COLO668 (cell line): ENCODE data around the gene CHTF18.
A peak's percentile ranks its signal among the peaks of the same experiment; 100 is the strongest.
"Not testable (repeated sequence)": the region's sequence is repeated elsewhere in the genome, so short reads cannot be mapped to it uniquely, and the experiment has no call there.

Source experiments
- DNase-seq: peaks from one replicate; lab custom pipeline; 2025; ENCODE audit not compliant: unreplicated experiment; lab: John Stamatoyannopoulos, UW

The CHTF18 gene

DNA sequence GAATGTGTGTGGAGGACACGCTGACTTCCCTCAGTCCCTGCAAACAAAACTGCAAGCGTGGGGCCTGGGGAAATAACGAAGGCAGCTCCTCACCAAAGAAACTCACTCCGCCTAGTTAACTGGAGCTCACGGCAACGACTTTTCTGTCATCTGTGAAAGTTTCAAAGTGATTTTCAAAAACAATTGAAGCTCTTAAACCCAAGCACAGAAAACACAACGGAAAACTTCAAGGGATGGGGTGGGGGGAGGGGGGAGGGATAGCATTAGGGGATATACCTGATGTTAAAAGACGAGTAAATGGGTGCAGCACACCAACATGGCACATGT lies 15.3 kb downstream of the CHTF18 start:
- DNase-seq: no peak

DNA sequence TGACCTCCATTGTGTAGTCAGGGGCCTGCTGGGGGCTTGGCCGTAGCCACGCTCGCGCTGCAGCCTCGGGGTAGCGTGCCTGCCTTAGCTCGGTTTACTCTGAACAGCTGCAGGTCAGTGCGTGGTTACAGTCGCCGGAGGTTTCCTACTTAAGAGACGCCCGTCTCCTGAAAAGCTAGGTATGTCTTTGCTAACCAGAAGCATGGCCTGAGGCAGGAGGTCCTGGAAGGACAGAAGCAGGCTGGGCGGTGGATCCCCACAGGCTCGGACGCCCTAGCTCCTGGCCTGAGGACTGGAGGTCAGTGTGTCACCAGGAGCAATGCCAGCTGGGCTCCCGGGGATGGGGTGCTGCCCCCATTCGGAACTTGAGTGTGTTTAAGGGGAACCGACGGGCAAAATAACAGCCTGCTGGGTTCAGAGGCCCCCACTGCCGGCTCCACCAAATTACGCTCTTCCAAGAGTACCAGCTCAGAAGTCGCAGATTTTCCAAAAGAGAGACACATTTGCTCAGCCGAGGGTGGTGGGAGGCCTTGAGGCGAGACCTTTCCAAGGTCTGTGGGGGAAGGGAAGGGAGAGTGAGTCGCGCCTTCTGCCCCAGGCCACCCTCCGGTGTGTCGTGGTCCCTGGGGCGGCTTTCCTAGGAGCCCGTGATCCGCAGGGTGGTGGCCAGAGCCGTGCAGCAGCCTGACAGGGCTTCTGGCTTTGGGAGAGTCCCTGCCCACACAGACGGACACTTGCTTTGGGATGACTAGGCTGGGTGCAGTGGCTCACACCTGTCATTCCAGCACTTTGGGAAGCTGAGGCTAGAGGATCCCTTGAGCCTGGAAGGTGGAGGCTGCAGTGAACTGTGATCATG lies 16.0 kb downstream of the CHTF18 start:
- DNase-seq: no peak

DNA sequence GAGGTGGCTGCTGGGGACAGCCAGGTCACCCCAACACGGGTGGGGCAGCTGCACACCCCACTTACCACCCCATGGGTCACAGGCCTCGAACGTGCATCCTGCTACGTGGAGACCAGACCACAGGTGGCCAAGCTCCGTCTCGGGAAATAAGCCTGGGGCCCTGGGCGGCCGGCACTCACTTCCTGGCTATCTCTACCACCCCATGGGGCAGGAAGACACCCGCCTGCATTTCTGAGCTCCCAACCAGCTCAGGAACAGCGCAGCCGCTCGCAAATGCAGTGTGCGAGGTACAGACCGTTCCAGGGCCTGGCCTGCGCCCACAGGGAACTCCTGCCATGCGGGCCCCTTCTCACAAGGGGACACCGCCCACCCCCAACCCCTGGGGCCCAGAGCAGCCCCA lies 17.1 kb downstream of the CHTF18 start:
- DNase-seq: no peak

DNA sequence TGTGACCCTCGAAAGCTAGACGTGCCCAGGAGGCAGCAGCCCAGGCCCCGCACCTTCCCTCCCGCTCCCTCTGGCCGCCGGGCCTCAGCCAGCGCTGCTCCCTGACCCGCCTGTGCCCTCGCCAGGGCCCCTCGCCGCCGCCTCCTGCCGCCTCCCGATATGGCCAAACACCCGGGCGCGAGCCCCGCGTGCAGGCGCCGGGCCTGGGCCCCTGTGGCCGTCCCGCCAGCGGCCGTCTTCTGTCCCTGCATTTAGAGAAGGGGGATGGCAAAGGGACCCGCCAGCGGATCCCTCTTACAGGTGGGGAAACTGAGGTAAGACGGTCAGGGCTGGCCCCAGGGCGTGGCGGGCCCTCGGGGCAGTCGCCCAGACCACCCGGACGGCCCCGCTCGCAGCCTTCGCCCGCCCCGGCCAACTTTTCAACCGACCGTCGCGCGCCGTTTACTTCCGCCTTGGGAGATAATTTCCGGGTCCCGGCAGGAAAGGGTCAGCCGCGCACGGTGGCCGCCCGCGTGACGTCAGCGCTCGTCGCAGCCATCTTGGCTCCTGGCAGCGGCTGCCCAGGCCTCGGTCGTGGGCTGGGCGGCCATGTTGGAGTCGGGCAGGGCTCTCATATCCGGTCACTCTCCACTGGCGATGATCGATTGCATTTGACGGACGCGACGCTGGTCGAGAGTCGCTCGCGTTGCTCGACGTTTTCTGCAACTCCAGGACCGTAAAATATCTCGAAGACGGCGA lies 19.1 kb downstream of the CHTF18 start:
- DNase-seq: peak; percentile 97

DNA sequence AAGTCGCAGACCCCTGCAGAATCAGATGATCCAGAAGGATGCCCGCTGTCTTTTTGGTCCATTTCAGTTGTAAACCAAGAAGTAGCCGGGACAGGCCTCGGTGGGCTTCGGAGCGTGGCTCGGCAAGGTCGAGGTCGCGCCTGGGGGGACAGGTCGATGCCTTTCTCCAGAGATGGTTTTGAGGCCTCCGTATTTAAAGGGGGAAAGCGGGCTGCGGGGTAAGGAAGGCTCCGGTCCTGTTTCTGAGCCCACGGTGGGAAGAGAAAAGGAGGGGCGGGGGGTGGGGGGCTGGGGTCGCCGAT lies 19.6 kb downstream of the CHTF18 start:
- no peak for DNase-seq

DNA sequence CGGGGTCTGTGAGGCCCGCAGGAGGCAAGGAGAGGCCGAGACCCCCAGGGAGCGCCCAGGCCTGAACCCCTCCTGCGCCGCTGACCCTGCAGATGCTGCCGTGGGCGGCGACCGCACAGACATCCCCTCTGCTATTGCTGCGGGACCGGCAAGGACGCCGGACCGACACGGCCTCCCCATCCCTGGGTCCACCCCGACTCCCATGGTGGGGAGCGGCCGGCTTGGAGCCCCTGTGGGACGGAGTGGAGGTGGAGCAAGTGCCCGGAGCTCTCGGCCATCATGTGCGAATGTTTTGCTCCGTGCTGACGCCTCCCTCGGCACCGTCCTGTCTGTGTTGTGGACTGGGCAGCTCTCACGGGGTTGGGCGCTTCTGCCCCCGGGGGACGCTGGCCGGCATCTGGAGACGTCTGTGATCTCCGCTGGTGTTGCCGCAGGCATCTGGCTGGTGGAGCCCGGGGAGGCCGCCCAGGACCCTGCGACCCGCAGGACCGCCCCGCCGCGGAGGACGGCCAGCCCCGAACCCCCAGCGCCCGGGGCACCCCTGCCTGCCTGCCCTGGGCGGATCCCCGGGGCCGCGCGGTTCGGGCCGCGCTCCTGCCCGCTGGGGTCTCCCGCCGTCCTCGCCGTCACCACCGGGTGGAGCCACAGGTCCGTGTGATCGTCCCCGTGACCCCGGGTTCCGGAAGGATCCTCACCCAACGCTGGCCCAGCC lies 24.9 kb downstream of the CHTF18 start:
- peak; percentile 49 for DNase-seq

DNA sequence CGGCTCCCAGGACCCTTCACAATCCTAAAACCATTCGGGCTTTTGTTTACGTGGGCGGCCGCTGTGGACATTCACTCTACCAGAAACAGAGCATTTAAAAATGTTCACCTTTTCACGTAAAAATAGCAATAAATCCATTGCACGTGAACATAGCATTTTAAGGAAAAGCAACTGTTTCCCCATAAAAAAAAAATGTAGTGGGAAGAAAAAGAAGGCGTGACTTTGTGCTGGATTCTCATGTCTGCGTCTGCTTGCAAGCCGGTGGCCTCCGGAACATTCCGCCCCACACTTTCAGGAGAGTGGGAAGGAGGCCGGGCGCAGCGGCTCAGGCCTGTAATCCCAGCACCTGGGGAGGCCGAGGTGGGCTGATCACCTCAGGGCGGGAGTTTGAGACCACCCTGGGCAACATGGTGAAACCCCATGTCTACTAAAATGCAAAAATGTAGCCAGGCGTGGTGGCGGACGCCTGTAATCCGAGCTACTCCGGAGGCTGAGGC lies 25.5 kb downstream of the CHTF18 start:
- DNase-seq: no peak

DNA sequence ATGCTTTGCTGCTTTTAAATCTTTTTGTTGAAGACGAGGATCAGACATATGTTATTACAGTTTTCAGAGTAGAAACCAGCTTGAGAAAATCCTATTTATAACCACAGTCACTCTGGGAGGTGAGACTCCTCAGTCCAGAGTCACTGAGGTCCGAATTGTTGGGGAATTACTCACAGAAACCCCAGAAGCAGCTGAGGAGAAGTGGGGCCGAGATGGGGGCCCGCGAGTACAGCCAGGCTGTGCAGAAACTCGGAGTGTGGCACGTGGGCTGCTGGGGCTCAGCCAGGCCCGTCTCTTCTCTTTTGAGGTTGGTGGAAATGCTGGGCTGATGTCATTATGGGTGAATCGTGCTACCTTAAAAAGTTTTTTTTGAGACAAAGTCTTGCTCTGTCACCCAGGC lies 26.6 kb downstream of the CHTF18 start:
- no peak for DNase-seq

DNA sequence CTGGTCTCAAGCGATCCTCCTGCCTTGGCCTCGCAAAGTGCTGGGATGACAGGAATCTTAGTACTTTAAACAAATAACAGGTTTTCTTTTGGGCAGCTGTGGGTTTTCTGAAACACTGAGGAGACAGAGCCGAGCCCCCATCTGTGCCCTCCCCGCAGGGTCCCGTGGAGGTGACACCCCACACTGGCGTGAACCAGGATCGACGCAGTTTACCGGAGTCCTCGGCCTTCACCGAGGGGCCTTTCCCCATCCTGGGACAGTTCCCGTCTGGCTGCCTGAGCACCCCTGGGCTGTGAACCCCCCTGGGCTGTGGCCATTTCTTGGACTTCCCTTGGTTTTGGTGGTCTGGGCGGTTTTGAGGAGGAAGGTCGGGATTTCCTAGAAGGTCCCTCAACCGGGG lies 27.4 kb downstream of the CHTF18 start:
- no peak for DNase-seq

DNA sequence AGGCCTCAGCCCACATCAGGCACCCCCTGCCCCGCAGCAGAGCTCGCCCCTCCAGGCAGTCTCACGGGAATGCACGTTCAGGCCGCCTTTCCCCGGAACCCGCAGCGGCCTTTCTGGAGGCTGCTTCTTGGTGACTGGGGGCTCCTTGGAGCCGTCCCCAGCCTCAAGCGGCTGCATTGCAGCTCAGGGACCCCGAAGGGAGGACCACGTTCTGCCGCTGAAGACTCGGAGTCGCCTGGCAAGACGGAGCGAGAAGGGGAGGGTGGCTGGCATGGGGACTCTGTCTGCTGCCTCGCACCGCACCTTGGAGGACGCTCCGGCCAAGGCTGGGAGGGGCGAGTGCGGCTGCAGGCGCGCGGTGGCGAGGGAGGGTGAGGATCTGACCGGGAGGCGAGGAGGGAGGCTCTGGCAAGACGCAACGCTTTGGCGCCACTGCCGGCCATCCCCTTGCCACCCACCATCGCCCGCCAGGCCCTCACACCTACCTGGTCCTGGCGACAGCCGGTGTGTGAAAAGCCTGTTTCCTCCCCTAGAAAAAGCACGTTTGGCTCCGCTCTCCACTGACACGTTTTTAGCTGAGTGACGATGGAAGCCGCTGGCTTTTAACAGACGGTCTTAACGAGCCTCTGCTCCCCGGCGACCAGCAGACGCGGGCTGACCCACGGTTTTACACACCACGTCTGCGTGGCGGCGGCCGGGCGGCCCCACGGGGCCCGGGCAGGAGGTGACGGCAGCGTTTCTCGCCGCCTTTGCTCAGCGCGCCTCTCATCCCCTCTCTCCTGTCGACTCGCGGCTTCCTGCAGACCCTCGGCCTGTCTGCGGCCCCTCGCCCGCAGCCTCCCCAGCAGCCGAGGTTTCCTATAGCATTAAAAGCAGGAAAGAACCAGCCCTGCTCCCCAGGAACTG lies 28.8 kb downstream of the CHTF18 start:
- no peak for DNase-seq

DNA sequence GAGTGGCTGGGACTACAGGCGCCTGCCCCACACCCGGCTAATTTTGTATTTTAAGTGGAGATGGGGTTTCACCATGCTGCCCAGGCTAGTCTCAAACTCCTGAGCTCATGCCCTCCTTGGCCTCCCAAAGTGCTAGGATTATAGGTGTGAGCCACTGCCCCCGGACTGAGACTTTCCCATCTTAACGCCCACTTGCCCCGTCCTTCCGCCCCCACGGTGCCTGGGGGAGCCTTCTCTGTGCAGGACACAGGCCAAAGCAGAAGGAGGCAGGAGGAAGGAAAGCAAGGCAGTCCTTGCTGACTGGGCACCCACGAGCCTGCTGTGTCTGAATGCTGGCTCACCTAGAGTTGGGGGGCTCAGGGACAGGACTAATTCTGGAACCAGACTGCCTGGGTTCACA lies 29.7 kb downstream of the CHTF18 start:
- DNase-seq: no peak

DNA sequence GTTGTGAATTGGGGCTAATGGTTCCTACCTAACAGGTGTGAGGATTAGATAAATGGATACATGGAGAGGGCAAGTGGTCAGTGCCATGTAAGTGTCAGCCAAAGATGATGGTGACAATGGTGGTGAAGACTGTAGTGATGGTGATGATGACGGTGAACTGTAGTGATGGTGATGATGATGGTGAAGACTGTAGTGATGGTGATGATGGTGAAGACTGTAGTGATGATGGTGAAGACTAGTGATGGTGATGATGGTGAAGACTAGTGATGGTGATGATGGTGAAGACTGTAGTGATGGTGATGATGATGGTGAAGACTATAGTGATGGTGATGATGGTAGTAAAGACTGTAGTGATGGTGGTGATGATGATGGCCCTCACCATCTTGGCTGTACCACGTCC lies 30.2 kb downstream of the CHTF18 start:
- DNase-seq: no peak

DNA sequence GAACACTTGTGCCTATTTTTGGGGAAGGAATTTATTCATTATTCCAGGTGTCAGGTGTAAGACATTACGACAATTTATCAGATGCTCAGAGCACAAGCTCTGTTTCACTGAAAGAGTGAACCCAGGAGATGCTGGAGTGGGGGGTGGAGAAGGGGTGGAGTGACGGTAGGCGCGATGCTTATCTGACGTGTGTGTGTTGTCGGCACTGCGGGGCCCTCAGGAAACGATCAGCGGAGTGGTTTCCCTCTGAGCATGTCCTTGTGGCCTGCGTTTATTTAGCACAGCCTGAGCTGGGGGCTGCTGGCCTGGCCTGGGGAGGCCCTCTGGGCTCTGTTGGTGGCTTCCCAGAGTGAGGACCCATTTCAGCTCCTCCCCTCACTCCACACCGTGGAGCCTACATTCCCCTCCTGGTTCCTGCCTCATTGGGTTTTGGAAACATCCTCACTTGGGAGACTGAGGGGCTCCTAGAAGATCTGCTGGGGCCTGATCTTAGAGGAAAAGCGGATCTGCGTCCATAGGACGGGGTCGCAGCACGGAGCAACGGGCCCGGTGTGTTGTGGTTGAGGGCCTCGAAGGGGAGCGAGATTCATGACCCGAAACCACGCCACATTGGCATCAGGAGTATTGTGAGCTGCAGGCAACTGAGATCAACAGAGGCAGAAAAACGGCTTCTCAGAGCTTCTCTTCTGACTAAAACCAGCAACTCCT lies 31.1 kb downstream of the CHTF18 start:
- DNase-seq: no peak

DNA sequence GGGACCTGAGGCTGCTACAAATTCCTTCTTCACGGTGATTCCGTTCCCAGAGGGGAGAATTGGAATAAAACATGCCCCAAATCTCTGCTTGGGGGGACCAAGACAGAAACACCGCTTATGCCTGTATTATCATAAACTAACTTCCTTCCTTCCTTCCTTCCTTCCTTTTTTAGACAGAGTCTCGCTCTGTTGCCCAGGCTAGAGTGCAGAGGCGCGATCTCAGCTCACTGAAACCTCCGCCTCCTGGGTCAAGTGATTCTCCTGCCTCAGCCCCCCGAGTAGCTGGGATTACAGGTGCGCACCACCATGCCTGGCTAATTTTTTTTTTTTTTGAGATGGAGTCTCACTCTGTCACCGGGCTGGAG lies 31.6 kb downstream of the CHTF18 start:
- DNase-seq: not testable (repeated sequence)

DNA sequence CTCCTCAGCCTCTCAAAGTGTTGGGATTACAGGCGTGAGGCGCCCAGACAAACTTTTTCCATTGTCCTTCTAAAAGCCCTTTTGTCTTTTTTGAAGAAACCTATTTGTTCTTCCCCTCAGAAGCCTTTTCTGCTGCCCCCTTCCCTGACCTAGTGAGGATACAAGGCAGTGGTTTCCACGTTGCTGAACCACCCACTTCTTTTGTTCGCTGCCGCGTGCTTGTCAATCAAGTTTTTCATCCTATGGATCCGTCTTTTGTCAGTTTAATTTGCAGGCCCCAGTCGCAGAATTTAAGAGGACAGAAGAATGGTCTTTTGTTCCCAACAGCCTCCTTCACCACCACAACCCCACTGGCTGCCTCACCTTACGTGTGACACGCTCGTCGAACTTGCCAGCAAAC lies 32.3 kb downstream of the CHTF18 start:
- no peak for DNase-seq

DNA sequence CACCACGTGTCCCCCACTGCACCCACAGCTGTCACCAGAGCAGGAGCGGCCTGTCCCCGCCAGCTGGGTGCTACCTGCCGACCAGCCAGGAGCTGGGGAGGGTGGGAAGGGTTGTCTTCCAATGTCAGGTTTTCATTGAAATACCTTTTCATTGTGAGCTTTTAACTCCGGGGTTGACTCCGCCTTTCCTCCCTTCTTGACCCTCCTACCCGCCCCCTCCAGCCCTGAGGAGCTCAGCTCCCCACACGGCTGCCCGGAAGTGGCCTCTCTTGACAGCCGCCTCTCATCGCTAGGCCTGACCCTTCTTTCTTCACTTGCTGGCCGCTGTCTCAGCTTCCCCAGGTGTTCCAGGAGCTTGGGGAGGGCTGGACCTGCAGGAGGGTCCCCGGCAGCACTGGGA lies 33.3 kb downstream of the CHTF18 start:
- no peak for DNase-seq

DNA sequence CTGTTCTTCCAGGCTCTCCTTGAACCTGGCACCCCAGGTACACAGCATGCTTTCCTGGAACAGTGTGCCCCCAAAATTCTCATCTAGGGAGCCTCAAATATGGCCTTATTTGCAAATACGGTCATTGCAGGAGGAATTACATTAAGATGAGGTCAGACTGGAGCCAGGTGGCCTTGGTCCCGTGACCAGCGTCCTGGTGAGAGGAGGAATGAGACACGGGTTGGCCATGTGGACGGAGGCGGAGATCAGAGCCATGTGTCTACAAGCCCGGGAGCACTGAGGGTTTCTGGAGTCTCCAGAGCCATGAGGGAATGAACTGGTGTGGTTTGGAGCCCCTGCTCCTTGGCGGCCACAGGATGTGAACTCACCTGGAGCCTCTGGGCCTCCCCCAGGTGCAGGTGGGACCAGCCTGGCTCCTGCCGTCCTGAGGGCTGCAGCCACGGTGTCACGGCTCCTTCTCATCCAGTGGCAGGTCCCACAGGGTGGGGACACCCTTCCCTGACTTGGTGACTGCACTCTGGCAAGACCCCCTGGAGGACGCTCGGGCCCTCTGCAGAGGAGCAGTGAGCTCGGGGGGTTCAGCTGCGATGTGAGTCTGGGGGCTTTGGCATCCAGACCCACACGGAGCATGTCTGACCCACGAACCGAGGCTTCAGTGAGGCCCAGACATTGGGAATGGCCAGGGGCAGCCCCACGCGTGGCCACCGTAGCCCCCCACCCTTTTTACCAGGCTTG lies 33.9 kb downstream of the CHTF18 start:
- DNase-seq: peak; percentile 25

DNA sequence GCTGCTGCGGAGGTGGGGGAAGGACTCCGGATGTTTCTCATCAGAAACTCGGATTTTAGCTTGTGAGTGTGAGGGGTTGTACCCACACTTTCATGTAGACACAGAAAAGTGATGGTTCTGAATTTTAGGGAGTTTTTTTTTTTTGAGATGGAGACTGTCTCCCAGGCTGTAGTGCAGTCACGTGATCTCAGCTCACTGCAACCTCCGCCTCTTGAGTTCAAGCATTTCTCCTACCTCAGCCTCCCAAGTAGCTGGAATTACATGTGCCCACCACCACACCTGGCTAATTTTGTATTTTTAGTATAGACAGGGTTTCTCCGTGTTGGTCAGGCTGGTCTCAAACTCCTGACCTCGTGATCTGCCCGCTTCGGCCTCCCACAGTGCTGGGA lies 34.5 kb downstream of the CHTF18 start:
- DNase-seq: no peak

DNA sequence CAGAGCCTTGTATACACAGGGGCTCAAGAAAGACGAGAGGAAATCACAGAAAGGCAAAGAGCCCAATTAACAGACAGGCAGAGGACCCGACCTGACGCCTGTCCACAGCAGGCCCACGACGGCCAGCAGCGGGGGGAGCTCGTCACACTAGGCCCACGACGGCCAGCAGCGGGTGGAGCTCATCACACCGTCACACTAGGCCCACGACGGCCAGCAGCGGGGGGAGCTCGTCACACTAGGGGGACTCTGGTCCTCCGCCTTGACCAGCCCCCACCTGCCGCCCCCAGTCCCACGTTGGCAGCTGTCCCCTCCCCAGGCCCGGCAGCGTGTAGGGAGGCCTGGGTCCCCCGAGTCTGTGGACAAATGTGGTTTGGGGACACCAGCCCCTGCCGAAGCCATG lies 35.8 kb downstream of the CHTF18 start:
- DNase-seq: no peak

DNA sequence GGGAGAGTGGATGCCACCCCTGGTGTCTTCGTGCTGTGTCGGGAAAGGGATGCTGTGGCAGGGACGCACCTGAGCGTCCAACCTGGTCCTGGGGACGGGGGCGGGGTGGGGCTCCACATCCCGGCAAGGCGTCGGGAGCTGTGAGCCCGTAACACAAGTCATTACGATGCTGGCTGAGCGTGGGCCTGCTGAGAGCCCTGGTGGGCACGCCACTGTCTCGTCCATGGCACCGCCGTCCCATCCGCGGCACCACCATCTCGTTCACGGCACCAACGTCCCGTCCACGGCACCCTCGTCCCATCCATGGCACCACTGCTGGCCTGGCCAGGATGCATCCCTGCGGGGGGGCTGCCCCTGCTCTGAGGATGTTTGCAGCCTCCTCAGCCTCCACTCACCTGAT lies 36.2 kb downstream of the CHTF18 start:
- DNase-seq: no peak
